B cell (primary cell): ENCODE measurements around the gene RAD51B. TPM values are rescaled to one million over a fixed set of nuclear protein-coding genes. Genes with fewer than 3 reads are reported as not detected.
A peak's percentile ranks its signal among the peaks of the same experiment; 100 is the strongest.

Experiments
- ATAC-seq: fragments of 200-7000 bp; cut with Tn5 transposase; one replicate; pipeline ENCODE4 v1.10.0; 2021; ENCODE audit warnings: low read depth, mild to moderate bottlenecking, moderate number of reproducible peaks, moderate library complexity
- CTCF ChIA-PET: fragments of 350-600 bp; sonication (Branson Sonifier 250); formaldehyde crosslinking; loops from one replicate; lab custom pipeline; 2021; ENCODE audit warnings: antibody characterized with exemption, inconsistent platforms; lab: Charles Lee
- POLR2A ChIA-PET: fragments of 350-600 bp; sonication (Branson Sonifier 250); formaldehyde crosslinking; loops from one replicate; lab custom pipeline; 2021; ENCODE audit warnings: antibody characterized with exemption; lab: Charles Lee
- DNase-seq: peaks from one replicate; pipeline ENCODE4 v3.0.0; 2013
- H2AFZ ChIP-seq: 2 replicates; pipeline ENCODE4 v1.6.1; 2012; ENCODE audit warnings: mild to moderate bottlenecking, low read depth, low read length; ENCODE audit not compliant: insufficient read depth, poor library complexity, severe bottlenecking
- H3K27ac ChIP-seq, 2 donors: 1 replicate in 1 of 2; 2 replicates in 1 of 2; pipeline ENCODE4 v1.5.1; 2012 to 2013; ENCODE audit warnings: low read length in 2 of 2, mild to moderate bottlenecking in 2 of 2, moderate library complexity in 1 of 2
- H3K27me3 ChIP-seq, 4 experiments: fragments of 200-600 bp in 1 of 4; sonication (generic) in 1 of 4; replicated peaks in 1 of 4; 1 replicate in 2 of 4; 2 replicates in 2 of 4; pipeline versions ENCODE4 v1.6.1 to v1.7.0; 2013 to 2016; ENCODE audit warnings: low read length in 3 of 4, mild to moderate bottlenecking in 2 of 4, mixed read lengths in 1 of 4, moderate library complexity in 1 of 4; ENCODE audit not compliant: insufficient read depth in 4 of 4, control insufficient read depth in 3 of 4; ENCODE audit errors: control extremely low read depth in 1 of 4
- H3K36me3 ChIP-seq, 2 experiments: replicated peaks in 1 of 2; 1 replicate in 1 of 2; 2 replicates in 1 of 2; pipeline versions ENCODE4 v1.6.1 to v1.7.1; 2013; ENCODE audit warnings: low read length in 1 of 2; ENCODE audit not compliant: insufficient read depth in 2 of 2, control insufficient read depth in 1 of 2; ENCODE audit errors: control extremely low read depth in 1 of 2, extremely low read depth in 1 of 2
- H3K4me1 ChIP-seq, 2 donors: fragments of 200-600 bp in 1 of 2; sonication (generic) in 1 of 2; 1 replicate in 1 of 2; 2 replicates in 1 of 2; pipeline versions ENCODE4 v1.5.1 to v1.6.1; 2013 to 2017; ENCODE audit warnings: low read length in 2 of 2; ENCODE audit not compliant: control insufficient read depth in 2 of 2, insufficient read depth in 2 of 2
- H3K4me2 ChIP-seq: replicated peaks from 2 replicates; pipeline ENCODE3; 2012; ENCODE audit warnings: mild to moderate bottlenecking, low read depth, low read length; ENCODE audit not compliant: poor library complexity, severe bottlenecking
- H3K4me3 ChIP-seq, 5 experiments: fragments of 200-600 bp in 1 of 5; sonication (generic) in 1 of 5; 1 replicate in 3 of 5; 2 replicates in 2 of 5; pipeline versions ENCODE4 v1.5.1 to v1.7.0; 2011 to 2016; ENCODE audit warnings: low read length in 4 of 5, mild to moderate bottlenecking in 4 of 5, low read depth in 2 of 5, control low read depth in 1 of 5, moderate library complexity in 1 of 5; ENCODE audit not compliant: insufficient read depth in 1 of 5; ENCODE audit errors: control extremely low read depth in 1 of 5, extremely low read depth in 1 of 5
- H3K79me2 ChIP-seq: fragments of 200-600 bp; sonication (generic); one replicate; pipeline ENCODE4 v1.6.0; 2016; ENCODE audit warnings: low read length; ENCODE audit not compliant: control insufficient read depth, insufficient read depth
- H3K9ac ChIP-seq: fragments of 200-600 bp; sonication (generic); 2 replicates; pipeline ENCODE4 v1.6.1; 2017; ENCODE audit warnings: mild to moderate bottlenecking, low read length, moderate library complexity
- H3K9me3 ChIP-seq, 3 donors: one replicate each; pipeline versions ENCODE4 v1.6.1 to v1.7.1; 2013; ENCODE audit warnings: low read length in 2 of 3; ENCODE audit not compliant: control insufficient read depth in 2 of 3, insufficient read depth in 1 of 3; ENCODE audit errors: control extremely low read depth in 1 of 3
- H4K20me1 ChIP-seq: 2 replicates; pipeline ENCODE4 v1.6.0; 2012; ENCODE audit warnings: mild to moderate bottlenecking, low read length; ENCODE audit not compliant: insufficient read depth, control insufficient read depth, poor library complexity, severe bottlenecking
- H3K27ac Mint-ChIP-seq: one replicate; pipeline ENCODE4 v1.8.0; 2021; ENCODE audit warnings: mixed read lengths
- H3K27me3 Mint-ChIP-seq: one replicate; pipeline ENCODE4 v1.8.0; 2021; ENCODE audit warnings: mixed read lengths
- H3K4me1 Mint-ChIP-seq: one replicate; pipeline ENCODE4 v1.8.0; 2021; ENCODE audit warnings: mixed read lengths
- H3K4me3 Mint-ChIP-seq: one replicate; pipeline ENCODE4 v1.8.0; 2021; ENCODE audit warnings: mixed read lengths
- H3K9me3 Mint-ChIP-seq: one replicate; pipeline ENCODE4 v1.8.0; 2022; ENCODE audit warnings: mixed read lengths; ENCODE audit not compliant: insufficient read depth
- CTCF ChIP-seq: fragments of 200-600 bp; IDR thresholded peaks from one replicate; pipeline ENCODE4 v1.8.0; 2022; ENCODE audit warnings: antibody characterized with exemption, mild to moderate bottlenecking
- EZH2 ChIP-seq: IDR thresholded peaks from 2 replicates; pipeline ENCODE4 v1.6.1; 2012; ENCODE audit warnings: borderline replicate concordance, low read depth, mild to moderate bottlenecking, moderate library complexity, low read length; ENCODE audit not compliant: insufficient read depth, poor library complexity, severe bottlenecking
- WGBS: methylation state at CpG from one replicate; pipeline ENCODE4 v1.1.5; 2013; ENCODE audit warnings: missing lambda C conversion rate; ENCODE audit not compliant: insufficient coverage; 5-methylcytosine and 5-hydroxymethylcytosine counted together
- intact Hi-C: fragments of 100-400 bp; cut with micrococcal nuclease; formaldehyde crosslinking; loops from one replicate; pipeline ENCODE4 v1.10.0; 2022
- polyA plus RNA-seq: library from polyadenylated mRNA; depleted of rRNA; stranded (reverse); fragments of >200 nt; gene quantifications from 2 replicates; pipeline ENCODE4 v1.2.3, GENCODE V29; 2012
- total RNA-seq, 2 donors: library from RNA; stranded (reverse); fragments of 120-200 nt in 1 of 2; gene quantifications; 1 replicate in 1 of 2; 2 replicates in 1 of 2; pipeline versions ENCODE4 v1.2.3 to v1.2.4, GENCODE V29; 2013 to 2022

RAD51B gene
- total and polyA plus RNA-seq, 2 donors (not counting 1 experiment from before 2014, with no cell fraction given), result 6.5 to 60.6 TPM

GRCh38 chr14:68680541-68681051 is 861.0 kb downstream of the RAD51B start:
- Mint-ChIP-seq H3K4me1 (peaks cover 73% of the 10 kb centered on the region), H3K9me3 (no peaks in the 10 kb centered on the region), H3K27me3 (no peaks in the 10 kb centered on the region), H3K27ac (peak overlapping the region; percentile 99), H3K4me3 (no peak overlapping the region)
- intact Hi-C loops, result loop anchor here (10.0 kb wide), 1 partner anchor 176 kb away; no protein-coding TSS in a partner anchor
- Histone ChIP-seq H3K4me2 (peak overlapping the region; percentile 79), H3K9me3 (no peaks in the 10 kb centered on the region), H3K79me2 (peaks cover 38% of the 10 kb centered on the region), H3K36me3 (peaks cover 2 to 16% of the 10 kb centered on the region in 2 experiments), H3K9ac (no peak overlapping the region), H3K27ac (no peak overlapping the region), H4K20me1 (no peaks in the 10 kb centered on the region), H3K4me1 (peaks cover 47 to 52% of the 10 kb centered on the region in 2 donors), H2AFZ (no peak overlapping the region), H3K27me3 (no peaks in the 10 kb centered on the region), H3K4me3 (no peak overlapping the region)
- no peak for DNase-seq
- ATAC-seq, result no peak
- ChIA-PET CTCF (interaction anchor here (0.5 to 1.1 kb wide), 5 partner anchors 8 to 429 kb away, joined by 3 to 5 read pairs (median 3); no protein-coding TSS in a partner anchor), POLR2A (interaction anchor here (0.9 to 1.7 kb wide), 2 partner anchors 109 to 111 kb away, joined by 4 to 5 read pairs; no protein-coding TSS in a partner anchor)
- no peak for TF ChIP-seq EZH2
- no peak for TF ChIP-seq CTCF
- WGBS, result 98% methylated on average over 5 of the region's 9 CpGs
